ENCODE results near the gene MMP14.

MMP14 gene

GRCh38 chr14:22830443-22831010 lies 5.9 kb upstream of the MMP14 start:
- no peak for TF ChIP-seq CTCF (IDR thresholded peaks at IDR 0.05; ENCODE audit: insufficient read depth, low read length)
- no peak for TF ChIP-seq GABPA (IDR thresholded peaks at IDR 0.05; ENCODE audit: low read depth)
- no peaks in the 10 kb centered on the region for H3K27me3 ChIP-seq (ENCODE audit: insufficient read depth, poor library complexity, severe bottlenecking)
- DNase-seq (ENCODE audit: low read depth in 1 of 2, low spot score in 1 of 2) = no peak
- H3K4me3 ChIP-seq (replicated peaks; ENCODE audit: insufficient read depth, low read length) = peak overlapping the region; percentile 95
- H3K27ac ChIP-seq (replicated peaks) = peak overlapping the region; percentile 85

GRCh38 chr14:22835505-22835904 lies 880 bp upstream of the MMP14 start:
- H3K27ac ChIP-seq (replicated peaks) = no peak overlapping the region
- no peak for TF ChIP-seq POLR2AphosphoS5 (IDR thresholded peaks at IDR 0.05; ENCODE audit: low read depth)
- no peak for TF ChIP-seq SPI1 (IDR thresholded peaks at IDR 0.05; ENCODE audit: borderline replicate concordance, low read depth)
- no peak for TF ChIP-seq REST (IDR thresholded peaks at IDR 0.05; ENCODE audit: insufficient replicate concordance, low read depth)
- TF ChIP-seq GABPA (IDR thresholded peaks at IDR 0.05; ENCODE audit: low read depth) = no peak
- no peak for TF ChIP-seq CTCF (IDR thresholded peaks at IDR 0.05; ENCODE audit: insufficient read depth, low read length)
- no peak overlapping the region for H3K4me3 ChIP-seq (replicated peaks; ENCODE audit: insufficient read depth, low read length)
- DNase-seq (ENCODE audit: low read depth in 1 of 2, low spot score in 1 of 2) = no peak
- H3K27me3 ChIP-seq (ENCODE audit: insufficient read depth, poor library complexity, severe bottlenecking) = no peaks in the 10 kb centered on the region

GRCh38 chr14:22837114-22837749 lies 847 bp downstream of the MMP14 start:
- Histone ChIP-seq H3K27ac (replicated peaks) (no peak overlapping the region), H3K4me3 (replicated peaks; ENCODE audit: insufficient read depth, low read length) (peak overlapping the region; percentile 11), H3K27me3 (ENCODE audit: insufficient read depth, poor library complexity, severe bottlenecking) (no peaks in the 10 kb centered on the region)
- TF ChIP-seq CTCF (IDR thresholded peaks at IDR 0.05; ENCODE audit: insufficient read depth, low read length) (no peak), POLR2AphosphoS5 (IDR thresholded peaks at IDR 0.05; ENCODE audit: low read depth) (no peak), GABPA (IDR thresholded peaks at IDR 0.05; ENCODE audit: low read depth) (no peak), REST (IDR thresholded peaks at IDR 0.05; ENCODE audit: insufficient replicate concordance, low read depth) (no peak), SPI1 (IDR thresholded peaks at IDR 0.05; ENCODE audit: borderline replicate concordance, low read depth) (no peak)
- no peak for DNase-seq (ENCODE audit: low read depth in 1 of 2, low spot score in 1 of 2)

Data from HL-60 (cell line).